ENCODE measurements around the gene ADORA1.

ADORA1 gene

DNA sequence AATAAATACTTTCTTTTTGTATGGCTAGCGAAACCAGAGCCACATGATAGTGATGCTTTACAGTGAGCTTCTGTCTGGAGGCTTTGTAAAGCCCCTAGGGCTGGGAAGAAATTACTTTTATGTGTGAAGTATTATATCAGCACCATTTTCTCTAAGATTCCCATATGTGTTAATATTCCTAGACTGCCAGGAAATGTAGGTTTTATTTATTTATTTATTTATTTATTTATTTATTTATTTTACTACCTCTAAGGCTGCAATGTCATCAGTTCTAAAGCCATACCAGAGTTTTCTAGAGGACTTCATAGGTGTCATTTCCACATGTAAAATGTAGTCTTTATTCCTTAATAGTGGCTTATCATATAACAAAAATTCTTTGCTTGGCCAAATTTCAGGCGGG, 63.4 kb downstream of the ADORA1 start:
- DNase-seq, result no peak

DNA sequence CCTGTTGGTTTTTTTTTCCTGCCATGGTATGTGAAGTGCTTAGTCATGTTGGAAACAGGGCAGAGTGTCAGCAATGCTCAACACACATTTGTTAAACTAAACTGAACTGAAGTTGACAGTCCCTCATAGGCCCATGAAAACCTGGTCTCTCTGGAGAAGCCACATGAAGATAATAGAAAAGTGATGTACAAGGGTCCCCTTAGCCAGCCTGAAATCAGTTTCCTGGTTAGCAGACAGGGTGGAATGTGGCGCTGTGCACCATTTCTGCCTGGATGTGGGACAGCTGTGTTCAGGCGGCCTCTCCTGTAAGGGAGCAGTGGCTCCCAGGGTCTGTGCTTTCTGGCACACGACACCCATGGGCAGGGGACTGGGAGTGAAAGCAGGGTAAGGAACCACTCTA, 68.8 kb downstream of the ADORA1 start:
- DNase-seq, result no peak

DNA sequence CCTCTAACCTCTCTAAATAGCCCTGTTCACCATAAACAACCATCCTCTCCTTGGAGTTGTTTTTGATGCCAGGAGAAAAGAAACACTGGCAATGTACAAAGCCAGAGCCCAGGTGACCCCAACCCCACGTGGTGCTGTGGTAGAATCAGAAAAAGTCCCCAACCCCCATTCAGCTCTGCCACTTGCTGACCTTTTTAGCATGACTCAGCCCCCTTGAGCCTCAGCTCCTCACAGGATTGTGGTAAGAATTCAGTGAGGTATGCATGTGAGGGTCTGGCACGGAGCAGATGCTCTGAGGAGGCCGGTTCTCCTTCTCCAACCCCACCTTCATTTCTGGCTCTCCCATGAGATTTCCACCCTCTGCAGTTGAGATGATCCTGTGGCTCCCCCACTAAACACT, 70.1 kb downstream of the ADORA1 start:
- no peak for DNase-seq

DNA sequence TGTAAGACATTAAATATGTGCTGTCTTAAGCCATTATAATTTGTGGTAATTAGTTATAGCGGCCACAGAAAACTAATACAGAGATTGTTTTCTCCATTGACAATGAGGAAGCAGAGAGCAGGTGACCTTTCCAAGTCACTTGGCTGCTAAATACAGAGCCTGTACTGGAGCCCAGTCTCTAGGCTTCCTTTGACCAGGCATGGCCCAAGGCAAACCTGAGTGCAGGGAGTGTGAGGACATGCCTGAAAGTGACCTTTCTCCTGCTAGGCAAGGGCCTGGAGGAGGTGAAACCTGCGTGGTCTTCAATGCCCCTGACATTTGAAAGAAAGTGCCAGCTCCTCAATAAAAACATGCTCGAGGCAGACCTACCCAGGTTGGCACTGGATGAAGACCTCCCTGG, 71.5 kb downstream of the ADORA1 start:
- DNase-seq, result no peak

DNA sequence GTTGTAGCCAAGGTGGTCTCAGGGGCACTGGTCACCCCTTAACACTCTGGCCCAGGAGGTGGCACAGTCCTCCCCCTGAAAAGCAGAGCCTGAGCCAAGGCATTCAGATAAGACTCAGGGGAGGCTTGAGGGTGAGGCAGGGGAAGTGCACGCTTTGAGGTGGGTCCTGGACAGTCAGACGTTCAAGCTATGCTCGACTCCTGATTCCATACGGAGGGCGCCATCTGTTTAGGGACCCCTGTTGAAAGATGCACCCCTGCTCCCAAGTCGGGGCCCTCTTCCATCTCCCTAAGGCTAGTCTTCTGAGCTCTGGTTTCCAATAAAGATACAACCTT, 71.9 kb downstream of the ADORA1 start:
- DNase-seq, result no peak

DNA sequence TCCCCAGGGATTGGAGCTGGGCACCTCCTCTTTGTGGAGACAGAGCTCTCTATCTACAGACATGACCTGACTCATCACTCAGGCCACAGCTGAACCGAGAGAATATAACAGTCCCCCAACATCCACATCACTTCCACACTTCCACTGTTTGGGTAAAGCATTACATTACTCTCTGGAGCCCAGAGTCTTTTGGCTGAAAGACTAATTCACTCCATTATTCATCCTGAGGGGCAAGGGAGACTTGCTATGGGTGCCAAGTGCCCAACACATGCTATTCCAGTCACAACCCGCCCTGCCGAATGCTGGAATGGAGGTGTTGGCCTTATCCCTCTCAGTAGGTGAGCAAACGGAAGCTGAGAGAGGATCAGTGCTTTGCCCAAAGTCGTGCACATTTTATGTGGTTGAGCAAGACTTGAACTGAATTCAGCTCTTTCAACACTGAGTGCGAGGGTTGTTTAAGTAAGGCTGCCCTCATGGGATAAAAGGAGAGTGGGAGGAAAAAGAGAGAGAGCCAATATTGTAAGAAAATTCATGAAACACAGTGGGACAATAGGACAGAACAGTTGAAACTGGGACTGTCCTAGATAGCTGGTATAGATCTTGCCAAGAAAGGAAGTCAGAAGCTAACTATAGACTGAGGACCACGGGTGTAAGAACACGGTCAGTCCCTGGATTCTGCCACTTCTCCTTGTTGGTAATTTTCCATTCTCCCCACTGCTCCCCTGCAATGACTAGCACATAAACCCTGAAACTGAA, 72.5 kb downstream of the ADORA1 start:
- DNase-seq, result no peak

DNA sequence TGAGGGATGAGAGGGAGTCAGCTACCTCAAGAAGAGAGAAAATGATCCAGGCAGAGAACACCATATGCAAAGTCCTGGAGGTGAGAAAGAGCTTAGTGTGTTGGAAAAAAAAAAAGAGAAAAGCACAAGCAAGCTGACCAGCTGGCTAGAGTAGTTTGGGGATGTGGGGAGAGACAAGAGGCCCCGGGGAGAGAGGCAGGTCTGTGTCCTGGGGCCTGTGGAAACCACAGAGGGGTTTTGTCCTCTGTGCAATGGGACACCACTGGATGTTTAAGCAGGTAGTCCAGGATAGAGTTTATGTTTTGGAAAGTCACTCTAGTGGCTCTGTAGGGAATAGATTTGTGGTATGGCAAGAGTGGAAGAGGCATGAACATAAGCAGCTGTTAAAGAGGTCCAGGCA, 73.4 kb downstream of the ADORA1 start:
- DNase-seq, result no peak

DNA sequence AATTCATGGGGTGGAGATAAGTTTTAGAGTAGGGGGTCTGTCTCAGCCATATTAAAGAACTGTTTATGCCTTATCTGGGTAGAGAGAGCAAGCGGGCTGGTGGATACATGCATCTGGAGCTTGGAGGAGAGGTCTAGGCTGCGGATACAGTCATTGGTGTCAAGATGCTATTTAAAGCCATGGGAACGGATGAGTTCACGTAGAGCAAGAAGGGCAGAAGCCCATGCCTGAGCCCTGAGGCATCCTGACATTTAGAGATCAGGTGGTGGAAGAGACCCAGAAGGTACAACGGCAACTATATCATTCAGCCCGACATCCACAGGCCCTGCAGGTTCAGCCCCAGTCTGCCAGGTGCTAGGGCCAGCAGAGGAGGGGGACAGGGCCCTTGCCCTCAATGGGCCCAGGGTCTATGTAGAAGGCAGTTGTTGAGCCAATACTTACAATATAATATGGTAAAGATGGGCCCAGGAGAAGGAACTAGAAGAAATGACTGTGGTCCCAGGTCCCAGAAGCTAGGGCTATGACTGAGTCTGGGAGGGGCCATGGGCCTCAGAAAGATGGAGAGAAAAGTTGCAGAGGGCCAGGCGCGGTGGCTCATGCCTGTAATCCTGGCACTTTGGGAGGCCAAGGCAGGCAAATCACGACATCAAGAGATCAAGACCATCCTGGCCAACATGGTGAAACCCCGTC, 74.1 kb downstream of the ADORA1 start:
- DNase-seq, result no peak

DNA sequence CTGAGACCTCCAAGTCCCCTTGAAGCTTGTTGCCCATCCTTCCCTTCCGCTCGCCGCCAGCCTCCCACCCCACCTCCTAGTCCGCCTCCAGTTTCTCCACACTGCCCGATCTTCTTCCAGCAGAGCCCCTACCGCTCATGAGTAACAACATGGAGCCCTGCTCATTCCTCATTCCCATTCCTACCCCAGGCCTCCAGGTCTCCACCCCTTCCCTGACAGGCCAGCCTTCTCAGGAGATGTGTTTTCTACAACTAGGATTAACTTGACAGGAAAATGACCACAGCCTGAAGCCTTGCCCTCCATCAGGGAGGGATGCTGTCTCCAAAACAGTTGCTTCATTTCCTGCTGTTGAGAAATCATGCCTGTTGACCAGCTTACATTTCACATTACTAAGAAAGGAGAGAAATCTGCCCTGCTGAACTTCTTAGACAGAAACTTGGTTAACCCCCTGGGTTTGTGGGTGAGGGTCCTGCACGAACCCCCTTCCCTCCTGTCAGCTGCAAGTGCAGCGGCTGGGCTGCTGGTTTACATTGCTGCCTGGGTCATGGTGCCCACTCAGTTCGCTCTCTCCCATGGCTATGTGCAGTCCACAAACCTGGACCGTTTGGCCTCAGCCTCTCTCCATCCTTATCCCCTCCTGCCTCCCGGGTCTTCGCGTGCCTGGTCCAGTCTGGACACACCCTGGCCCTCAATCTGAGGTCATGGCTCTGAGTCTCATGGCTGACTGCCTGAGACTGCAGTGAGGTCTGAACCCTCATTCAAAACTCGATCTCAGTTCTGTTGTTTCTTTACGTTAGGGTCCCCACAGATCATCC, 75.1 kb downstream of the ADORA1 start:
- DNase-seq, result no peak

DNA sequence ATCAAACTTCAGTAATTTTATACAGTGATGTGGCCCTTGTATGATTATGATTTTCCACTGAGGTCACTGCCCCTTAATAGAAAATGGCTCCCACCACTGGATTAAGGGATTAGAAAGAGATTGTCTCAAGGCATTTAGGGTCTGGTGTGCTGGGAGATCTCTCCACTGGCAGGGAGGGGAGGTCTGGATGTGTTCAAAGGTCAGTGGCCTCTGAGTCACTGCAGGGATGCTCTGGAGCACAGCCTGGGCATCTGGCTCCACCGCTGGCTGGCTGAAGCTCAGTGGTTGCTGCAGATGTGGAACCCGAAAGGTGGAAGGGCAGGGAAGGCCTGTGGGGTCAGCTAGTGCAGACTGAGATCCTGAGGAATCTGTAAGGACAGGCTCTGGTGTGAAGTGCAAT, 77.2 kb downstream of the ADORA1 start:
- DNase-seq, result no peak

DNA sequence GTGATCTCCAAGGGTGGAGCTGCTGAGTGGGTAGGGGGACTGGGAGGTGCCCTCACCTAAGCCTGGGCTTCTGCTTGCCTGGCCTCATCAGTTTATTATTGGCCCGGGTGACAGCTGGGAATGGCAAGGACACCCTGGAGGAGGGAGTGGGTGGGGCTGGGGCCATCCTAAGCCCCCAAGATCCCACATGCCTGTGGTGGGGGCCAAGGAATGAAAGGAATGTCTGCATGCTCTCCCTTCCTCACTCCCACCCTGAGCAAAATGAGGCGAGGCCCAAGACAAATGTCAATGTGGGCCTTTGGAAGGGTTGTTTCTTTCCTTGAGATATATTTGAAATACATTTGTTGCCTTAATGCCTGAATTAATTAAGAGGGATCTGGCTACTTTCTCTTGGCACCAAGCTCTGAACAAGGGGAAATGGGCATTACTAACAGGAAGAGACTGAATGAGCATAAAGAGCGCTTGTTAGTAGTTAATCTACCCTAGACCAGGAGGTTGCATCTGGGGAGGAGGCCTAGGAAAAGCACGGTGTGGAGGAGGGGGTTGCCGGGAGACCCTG, 78.7 kb downstream of the ADORA1 start:
- DNase-seq, result no peak

DNA sequence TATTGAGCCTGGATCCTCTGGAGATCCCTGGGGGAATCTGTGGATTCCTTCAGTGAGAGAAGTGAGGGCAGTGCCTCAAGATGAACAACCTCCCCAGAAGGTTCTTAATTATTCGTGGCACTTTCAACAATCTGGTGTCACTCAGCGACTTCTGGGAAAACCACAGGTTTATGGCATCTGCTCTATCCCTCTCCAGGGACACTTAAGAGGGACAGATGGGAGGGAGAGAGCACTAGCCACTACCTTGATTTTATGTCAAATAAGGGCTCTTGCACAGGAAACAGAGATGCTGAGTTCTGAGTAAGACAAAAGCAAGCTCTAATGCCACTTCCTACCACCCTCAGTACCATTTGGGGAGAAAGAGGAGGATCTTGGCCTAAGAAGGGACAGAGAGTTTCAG, 80.2 kb downstream of the ADORA1 start:
- DNase-seq, result peak; percentile 85

DNA sequence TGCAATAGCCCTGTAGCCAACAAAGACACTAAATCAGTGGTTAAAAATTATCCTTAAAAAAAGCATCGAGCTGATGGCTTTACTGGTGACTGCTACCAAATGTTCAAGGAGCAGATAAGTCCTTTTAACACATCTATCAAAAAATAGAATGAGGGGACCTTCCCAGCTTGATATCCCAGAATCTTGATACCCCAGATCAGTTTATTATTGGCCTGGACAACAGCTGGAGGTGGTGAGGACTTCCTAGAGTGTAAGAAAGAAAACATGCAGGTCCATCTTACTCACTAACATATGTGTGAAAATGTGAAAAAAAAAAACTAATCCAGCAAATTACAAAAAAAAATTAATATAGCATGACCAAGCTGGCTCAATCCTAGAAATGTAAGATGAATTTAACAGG, 80.7 kb downstream of the ADORA1 start:
- DNase-seq, result no peak

DNA sequence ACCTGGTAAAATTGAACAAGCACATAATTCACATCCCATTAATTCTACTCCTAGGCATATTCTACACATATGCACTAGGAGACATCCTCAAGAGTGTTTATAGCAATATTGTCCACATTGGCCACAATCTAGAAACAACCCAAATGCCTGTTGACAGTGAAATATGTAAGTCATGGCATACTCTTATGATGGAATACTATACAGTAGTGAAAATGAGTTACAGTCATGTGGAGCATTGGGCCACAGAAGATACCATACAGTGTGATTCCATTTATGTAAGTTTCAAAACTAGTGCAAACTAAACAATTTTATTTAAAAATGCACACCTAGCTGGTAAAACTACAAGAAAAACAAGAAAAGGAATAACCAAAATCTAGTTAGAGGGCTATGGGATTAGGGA, 82.8 kb downstream of the ADORA1 start:
- no peak for DNase-seq

DNA sequence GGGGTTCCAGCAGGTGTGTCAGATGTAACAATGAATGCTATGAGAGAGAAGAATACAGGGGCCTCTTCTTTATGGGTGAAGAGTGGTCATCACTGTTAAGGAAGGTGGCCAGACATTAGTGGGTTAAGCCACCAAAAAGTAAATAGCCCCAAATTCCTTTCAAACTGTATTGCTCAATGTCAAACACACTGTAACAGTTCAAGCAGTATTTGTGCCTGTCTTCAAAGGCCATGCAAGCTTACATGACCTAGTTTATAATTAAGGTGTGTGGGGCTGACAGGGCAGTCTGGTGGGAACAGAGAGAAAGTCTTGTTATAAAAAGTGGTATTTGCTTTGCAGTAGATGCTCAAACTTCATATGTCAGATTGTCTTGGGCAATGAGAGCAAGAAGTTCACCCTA, 83.5 kb downstream of the ADORA1 start:
- DNase-seq, result no peak

DNA sequence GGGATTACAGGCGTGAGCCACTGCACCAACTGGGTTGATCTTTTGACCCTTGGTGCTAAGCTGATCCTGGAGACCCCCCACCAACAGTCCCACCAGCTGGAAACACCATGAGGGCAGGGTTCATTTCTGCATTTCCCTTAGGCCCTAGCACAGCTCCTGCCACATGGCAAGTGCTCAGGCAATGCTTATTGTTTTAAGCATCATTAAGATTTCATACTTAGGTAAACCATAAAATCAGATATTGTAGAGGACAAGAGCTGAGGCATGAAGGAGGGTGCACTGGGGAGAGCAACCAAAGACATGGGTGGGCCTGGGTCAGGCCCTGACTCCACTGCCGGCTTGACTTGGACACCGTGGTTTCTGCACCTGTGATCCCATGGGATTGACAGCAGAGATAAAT, 84.3 kb downstream of the ADORA1 start:
- DNase-seq, result no peak

DNA sequence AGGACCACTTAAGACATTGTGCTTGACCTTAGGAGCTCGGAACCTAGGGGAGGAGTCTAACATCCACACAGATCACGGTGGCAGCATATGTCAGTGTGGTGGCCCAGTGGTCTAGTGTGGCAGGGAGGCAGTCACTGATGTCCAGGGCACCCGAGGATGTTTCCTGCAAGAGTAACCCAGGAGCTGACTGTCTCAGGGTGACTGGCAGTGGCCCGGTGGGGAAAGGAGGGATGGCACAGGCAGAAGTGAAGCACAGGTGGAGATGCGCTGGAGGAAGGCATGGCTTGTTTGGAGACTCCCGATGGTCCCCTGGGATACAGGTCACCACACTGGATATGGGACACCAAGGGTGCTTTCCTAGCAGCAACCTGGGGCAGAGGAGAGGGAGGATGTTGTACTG, 85.6 kb downstream of the ADORA1 start:
- no peak for DNase-seq

DNA sequence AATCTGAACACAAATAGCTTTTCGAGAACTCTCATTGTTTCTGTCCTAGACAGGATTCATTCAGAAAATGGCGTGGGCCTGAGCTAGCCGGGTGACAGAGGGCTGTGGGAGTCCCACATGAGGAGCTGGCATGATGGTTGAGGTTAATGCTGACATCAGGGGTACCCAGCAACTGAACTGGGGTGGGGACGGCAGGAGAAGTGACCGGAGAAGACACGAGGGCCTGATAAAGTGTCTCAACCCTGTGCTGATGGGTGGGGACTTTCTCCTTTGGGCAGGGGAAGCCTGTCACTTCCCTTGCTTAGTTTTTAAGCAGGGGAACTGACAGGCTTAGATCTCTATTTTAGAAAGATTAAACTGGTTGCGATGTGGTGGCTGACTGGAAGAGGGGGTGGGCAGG, 87.3 kb downstream of the ADORA1 start:
- DNase-seq, result no peak

DNA sequence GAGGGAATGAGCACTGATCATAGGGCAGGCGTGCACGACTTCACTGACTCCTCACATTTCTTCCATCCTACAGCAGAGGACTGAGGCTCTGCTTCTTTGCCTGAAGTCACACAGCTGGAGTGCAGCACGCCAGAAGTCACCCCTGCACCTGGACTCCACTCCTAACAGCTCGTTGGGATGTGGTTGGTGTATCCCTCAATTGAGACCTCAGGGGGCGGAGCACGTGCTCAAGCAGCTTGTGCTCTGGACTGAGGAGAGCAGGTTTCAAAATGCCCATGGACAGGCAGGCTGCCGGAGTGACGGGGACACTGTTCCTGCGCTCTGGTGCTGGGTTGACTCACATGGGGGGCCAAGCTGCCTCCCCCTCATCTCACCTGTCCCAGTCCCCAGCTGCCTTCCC, 88.0 kb downstream of the ADORA1 start:
- DNase-seq, result peak; percentile 42

DNA sequence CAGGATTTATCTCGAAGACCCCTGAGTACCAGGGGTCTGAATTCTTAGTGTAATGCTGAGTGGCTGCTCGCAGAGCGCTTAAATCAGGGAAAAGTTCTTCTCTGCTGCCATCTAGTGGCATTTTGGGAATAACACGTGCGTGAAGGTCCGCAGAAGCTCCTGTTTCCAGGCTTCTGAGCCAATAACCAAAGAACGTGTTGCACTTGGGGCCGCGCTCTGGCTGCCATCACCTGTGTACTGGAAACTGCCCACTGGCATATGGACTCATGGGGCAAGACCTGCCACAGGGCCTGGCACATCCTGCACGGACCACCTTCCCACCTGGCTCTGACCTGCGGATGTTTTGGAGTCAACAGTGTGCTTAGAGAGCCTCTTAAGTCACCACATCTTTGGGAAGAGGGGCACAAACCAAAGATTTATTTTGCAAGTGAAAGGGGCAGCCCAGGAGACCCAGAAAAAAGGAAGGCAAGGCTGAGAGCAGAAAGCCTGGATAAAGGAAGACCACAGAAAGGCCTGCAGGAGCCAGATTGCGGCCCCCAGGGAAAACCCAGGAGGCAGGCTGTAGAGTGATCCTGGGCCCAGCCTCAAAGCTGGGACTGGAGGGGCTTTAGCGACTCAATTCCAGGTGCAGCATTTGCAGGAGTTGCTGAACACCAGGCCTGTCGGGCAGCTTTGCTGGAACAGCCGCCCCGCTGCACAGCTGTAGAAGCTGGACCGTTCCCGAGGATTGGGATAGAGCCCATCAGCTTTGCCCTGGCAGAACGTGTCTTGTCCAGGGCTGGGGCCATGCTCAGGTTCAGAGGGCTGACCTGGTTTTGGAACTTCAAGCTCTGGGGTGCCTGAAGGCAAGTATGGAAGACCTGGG, 89.0 kb downstream of the ADORA1 start:
- DNase-seq, result peak; percentile 83

Data from NCI-H2171 treated with DMSO at 0.1 percent for 48 hours (cell line).